Sigmoid colon (tissue), 4 donors: Measurements from ENCODE around the gene DDX20.

Experiments
- EP300 ChIP-seq, 4 donors: sonication (generic); formaldehyde crosslinking; IDR thresholded peaks; one replicate each; pipeline ENCODE4 v1.6.1; 2017; ENCODE audit warnings: antibody characterized with exemption in 4 of 4
- TF ChIP-seq, protein P1 (sequence below), 4 experiments: fragments of 450-650 bp in 3 of 4; fragments of 200-600 bp in 1 of 4; IDR thresholded peaks; one replicate each; pipeline ENCODE4 v1.5.1; 2016 to 2019; ENCODE audit warnings: antibody characterized with exemption in 4 of 4, mild to moderate bottlenecking in 3 of 4, moderate library complexity in 2 of 4

DNA sequence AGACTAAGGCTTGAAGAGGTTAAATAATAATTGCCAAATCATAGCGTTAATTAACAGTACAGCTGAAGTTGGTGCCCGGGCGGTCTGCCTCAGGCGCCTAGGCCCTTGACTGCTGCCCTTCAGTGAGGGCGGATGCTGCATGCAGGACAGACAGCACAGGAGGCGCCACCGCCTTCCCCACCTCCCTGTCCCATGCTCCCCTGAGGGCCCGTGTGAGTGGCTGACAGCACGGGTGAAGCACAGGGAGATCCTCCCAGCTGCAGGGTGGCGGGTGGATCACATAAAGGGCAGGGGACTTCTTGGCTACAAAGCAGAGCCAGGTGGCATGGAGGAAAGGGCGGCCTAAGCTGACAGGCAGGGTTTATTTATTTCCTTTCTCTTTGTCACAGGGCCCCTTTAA, 49.1 kb downstream of the DDX20 start:
- TF ChIP-seq, protein P1, sequence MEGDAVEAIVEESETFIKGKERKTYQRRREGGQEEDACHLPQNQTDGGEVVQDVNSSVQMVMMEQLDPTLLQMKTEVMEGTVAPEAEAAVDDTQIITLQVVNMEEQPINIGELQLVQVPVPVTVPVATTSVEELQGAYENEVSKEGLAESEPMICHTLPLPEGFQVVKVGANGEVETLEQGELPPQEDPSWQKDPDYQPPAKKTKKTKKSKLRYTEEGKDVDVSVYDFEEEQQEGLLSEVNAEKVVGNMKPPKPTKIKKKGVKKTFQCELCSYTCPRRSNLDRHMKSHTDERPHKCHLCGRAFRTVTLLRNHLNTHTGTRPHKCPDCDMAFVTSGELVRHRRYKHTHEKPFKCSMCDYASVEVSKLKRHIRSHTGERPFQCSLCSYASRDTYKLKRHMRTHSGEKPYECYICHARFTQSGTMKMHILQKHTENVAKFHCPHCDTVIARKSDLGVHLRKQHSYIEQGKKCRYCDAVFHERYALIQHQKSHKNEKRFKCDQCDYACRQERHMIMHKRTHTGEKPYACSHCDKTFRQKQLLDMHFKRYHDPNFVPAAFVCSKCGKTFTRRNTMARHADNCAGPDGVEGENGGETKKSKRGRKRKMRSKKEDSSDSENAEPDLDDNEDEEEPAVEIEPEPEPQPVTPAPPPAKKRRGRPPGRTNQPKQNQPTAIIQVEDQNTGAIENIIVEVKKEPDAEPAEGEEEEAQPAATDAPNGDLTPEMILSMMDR (IDR thresholded peaks at IDR 0.05) = no peak
- no peak for TF ChIP-seq EP300 (IDR thresholded peaks at IDR 0.05)
